NCI-H2227 treated with DMSO at 0.1 percent for 48 hours (cell line): ENCODE data around the gene PPP1R36.
"Not testable (repeated sequence)": the region's sequence is repeated elsewhere in the genome, so short reads cannot be mapped to it uniquely, and the experiment has no call there.

Source experiments
- DNase-seq: peaks from one replicate; lab custom pipeline; 2025; lab: John Stamatoyannopoulos, UW

PPP1R36 gene, protein sequence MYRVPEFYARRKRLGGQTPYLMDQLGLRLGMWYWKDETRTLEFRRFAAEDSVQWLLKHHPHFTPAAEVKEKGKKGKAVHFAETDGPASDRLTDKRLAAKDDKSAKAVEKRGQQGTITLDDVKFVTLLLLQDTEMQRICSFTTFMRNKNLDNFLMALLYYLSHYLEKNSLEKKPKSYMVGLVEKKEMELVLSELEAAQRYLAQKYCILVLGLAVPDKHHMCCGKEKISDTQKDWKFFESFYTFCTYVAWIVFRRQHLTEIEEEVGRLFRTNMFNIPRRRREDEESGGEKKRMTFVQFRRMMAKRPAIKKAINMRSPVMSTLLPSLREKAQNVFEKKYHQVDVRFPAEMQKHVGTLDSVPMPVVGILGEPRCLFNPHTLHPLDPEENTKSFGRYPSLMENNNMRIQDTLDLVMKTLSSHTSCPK

GRCh38 chr14:64549791-64550620, at the start of gene PPP1R36:
PPP1R36 (plus strand) TSS chr14:64549961; CDS start chr14:64549998, 37 bp downstream.
- no peak for DNase-seq

DNA sequence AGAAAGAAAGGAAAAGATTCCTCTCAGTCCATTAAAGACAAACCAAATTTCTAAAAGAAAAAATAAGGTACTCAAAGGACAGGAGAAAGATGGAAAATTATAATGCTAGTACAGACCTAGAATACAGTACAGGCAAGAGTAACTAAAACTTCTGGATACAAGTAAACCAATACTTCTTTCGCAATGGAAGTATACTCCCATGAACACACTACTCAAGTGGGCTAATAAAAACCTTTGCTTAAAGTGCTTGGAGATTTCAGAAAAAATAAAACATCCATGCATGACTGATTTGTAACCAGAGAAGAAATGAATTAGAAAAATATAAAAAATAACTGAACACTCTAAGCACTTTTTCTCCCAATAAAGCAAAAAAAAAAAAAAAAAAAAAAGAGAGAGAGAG, 49.7 kb upstream of the PPP1R36 start:
- DNase-seq, result no peak

DNA sequence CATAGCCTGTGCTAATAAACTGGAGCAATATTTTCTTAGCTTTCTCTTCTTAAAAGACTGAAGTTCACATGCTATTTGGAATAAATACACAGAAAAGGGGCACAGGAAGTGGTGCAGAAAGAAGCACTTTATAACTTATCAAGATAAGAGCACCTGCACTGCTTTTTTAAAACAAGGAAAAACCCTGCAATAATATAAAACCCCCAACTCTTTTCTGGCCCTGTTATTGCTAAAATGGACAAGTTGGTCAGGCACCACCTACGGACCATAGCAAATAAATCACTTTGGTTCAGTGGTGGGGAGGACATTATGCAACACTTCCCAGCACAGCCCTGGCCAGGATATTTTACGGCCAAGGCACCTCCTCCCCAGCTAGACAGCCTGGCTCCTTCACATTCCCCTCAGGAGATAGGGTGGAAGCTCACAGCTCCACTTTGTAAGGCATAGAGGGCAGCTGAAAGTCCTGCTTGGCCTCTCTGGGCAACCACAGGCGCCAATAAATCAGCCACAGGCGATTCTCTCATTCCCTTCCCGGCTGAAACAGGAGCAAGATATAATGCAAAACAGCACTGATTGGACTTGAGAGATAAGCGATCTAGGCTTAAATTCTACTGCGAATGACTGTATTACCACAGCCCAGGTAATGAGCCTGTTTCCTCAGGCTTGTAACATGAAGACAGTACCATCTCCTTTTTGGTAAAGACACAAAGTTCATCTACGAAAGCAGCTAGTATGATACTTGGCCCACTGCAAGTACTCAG, 48.2 kb upstream of the PPP1R36 start:
- no peak for DNase-seq

DNA sequence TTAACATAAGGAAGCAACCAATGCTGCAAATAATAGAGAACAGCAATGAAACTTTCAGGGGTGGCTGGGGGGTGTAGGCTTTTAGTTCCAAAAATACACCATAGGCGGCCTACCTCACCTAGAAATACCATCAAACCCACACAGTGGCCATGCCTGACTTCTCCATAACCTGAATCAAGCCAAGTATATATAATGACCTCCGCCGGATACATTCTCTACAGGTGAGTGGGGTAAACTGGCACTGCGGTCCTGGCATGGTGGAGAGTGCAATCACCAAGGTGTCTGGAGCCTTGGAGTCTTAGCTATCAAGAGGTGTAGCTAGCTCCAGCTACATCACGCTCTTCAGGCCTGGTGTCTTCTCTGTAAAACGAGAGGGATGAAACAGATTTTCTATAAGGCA, 47.3 kb upstream of the PPP1R36 start:
- no peak for DNase-seq

- no peak for DNase-seq
These were observed 46.8 kb upstream of the PPP1R36 start for GRCh38 chr14:64502887-64503433.

- peak; percentile 84 for DNase-seq
These were observed 46.1 kb upstream of the PPP1R36 start, which contains the start of gene ZBTB25 for GRCh38 chr14:64503434-64504309. ZBTB25 (minus strand) TSS chr14:64503838; CDS start chr14:64490533, 13,305 bp downstream.

DNA sequence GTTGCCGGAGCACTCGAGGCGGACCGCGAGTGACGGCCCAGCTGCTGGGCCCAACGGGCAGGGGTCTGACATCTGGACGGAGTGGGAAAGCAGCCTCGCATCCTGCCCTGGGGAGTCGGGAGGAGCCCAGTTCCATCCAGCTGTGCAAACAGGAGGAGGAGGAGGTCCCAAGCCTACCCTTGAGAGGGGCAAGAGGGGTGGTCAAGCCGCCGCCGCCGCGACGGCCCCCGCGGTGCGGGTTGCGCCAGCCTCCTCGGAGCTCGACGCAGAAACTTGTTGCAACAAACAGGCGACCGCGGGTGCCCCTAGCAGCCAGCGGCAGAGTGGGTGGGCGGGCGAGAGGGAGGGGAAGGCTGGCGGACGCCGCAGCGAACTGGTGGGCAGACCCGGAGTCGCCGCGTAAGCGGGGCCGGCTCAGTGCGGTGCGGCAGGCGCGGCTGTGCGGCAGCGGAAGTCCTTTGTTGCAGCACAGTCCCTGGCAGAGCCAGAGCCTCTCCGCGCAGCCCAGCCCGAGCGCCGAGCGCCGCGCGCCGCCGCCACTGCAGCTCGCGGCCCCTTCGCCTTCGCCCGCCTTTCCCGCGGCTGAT, 45.4 kb upstream of the PPP1R36 start, which contains the start of gene ZBTB1:
ZBTB1 (plus strand) TSS at position 461 of the 587 bp plus-strand sequence. CDS start 16,735 bp downstream, outside the sequence.
- peak; percentile 88 for DNase-seq

DNA sequence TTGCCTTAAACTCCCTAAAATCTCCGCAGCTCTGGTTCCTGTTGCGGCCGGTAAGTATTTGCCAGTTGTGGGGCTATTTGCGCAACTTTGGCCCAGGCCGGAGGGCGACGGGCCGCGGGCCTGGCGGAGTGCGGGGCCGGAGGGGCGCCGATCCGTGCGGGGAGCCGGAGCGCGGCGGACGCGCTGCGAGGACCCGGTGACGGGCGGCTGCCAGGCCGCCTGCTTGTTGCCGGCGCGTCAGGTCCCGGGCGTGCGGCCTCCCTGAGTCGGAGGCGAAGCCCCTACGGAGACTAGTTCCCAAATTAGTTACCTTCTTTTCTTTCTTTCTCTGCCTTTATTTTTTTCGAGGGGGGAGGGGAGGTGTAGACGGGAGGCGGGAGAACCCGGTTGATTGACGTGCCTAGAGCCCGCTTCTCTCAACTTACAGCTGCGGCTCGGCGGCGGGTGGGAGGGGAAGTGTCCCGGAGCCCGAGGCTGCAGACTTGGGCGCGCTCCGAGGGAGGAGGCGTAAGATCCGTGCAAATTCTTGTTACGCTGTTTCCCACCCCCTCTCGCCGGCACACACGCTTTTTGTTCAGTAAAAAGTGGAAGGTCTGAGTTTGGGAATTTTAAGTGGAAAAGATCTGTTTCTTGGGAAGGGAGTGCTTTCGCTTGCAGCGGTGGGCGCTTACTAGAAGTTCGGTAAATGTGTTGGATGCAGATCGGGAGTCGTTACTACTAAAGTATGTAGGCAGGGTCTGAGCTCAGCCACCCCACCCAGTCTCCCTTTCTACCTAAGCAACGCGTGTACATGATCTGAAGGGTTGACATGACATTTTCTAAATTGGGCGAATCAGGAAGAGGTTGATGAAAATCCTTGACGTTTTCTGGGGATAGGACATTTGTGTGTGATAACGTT, 44.6 kb upstream of the PPP1R36 start:
- peak; percentile 66 for DNase-seq

GRCh38 chr14:64506721-64507120, 43.0 kb upstream of the PPP1R36 start:
- no peak for DNase-seq

DNA sequence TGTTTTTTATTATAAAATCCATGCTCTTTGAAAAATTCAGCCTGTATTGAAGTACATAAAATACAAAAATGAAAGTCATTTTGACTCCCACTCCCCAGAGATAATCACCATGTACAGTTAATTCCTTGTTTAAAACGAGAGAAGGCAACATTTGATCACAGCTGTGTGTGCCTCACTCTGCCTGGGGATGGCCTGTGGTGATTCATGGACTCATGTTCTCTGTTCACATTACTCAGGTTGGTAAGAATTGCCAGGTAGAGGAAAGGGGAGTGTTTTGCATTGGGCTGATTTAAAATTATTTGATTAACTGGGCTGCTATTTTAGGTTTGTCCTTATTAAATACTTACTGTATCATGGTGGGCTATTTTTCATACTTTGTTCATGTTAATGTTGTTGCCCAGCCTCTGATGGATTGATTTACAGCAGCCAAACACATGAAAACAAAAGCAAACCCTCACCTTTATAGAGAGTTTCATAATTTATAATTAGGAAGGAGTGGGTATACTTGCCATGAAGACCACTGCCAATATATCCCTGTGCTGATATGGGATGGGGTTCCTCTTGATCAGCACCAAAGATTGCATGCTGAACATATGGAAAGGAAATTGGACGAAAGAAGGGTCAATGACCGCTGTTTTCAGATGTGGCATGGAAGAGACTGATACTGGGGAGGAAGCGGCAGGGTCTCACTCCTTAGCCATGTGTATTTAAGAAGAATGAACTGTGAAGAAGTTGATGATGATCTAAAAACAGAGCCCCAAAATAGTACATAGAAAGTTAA, 42.2 kb upstream of the PPP1R36 start:
- no peak for DNase-seq

GRCh38 chr14:64508215-64508776, 41.5 kb upstream of the PPP1R36 start:
- no peak for DNase-seq

- DNase-seq, result no peak
These were observed 40.7 kb upstream of the PPP1R36 start for GRCh38 chr14:64509036-64509435.

- peak; percentile 41 for DNase-seq
These were observed 38.7 kb upstream of the PPP1R36 start for GRCh38 chr14:64510825-64511671.

- DNase-seq, result no peak
These were observed 36.5 kb upstream of the PPP1R36 start for GRCh38 chr14:64513271-64513670.

- no peak for DNase-seq
These were observed 34.7 kb upstream of the PPP1R36 start for GRCh38 chr14:64515053-64515452.

DNA sequence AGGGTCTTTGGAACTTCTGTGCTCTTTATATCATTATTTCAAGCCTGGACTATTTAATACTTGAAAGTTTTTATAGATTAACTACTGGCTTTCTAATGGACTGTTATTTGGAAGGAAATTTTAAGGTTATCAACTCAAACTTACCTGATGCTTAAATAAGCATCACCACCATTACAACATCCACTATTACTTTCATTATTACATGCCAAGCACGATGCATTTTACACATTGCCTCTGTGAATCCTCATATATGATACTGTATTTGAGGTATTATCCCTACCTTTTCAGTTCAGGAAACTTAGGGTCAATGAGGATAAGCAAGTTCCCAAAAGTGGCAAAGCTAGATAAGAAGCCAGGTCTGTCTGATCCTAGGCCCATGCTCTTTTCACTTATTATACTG, 32.8 kb upstream of the PPP1R36 start:
- no peak for DNase-seq

DNA sequence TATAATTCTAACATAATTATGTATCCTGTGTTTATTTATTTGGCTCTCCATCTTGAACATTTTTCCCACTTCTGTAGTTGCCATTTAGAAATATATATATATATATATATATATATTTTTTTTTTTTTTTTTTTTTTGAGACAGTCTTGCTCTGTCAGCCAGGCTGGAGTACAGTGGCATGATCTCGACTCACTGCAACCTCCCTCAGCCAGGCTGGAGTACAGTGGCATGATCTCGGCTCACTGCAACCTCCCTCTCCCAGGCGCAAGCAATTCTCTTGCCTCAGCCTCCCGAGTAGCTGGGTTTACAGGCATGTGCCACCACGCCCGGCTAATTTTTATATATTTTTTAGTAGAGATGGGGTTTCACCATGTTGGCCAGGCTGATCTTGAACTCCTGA, 32.1 kb upstream of the PPP1R36 start:
- not testable (repeated sequence) for DNase-seq
